NCI-H510A (cell line): ENCODE measurements around the gene INSYN2A.

Experiments used
- DNase-seq: peaks from one replicate; lab custom pipeline; 2025; lab: John Stamatoyannopoulos, UW

Gene INSYN2A

DNA sequence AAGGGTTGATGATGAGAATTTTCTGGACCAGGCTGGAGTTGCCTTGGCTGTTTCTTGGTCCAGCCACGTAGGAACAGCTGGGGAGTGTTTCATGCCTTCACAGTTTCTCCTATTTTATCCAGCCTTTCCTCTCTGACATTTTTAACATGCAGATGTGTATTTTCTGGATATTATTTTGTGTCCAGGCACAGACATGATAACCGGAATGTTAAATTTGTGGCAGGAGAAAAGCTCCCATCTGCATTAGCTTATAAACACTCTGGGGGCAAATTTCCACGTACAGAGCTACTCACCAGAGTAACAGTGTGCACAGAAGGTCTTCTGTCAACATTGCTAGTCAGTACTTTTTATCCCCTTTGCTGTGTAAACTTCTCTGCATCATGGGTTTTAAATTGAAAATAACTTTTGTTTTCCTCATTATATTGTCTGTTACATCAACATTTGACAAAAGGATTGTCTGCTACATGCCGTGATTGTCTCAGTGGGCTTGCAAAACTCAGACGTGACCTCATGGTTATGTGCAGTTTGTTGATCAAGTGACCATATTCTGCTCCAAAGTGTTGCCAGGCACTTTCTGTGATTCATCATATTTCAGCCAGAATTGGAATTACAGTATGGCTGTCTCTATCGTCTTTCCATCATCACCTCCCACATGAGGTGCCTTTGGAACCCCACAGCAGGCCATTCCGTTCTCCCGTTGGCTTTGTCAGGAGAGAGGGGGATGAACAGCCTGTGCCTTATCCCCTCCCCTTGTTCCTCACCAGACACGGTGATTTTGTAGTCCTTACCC lies 41.4 kb downstream of the INSYN2A start:
- no peak for DNase-seq

DNA sequence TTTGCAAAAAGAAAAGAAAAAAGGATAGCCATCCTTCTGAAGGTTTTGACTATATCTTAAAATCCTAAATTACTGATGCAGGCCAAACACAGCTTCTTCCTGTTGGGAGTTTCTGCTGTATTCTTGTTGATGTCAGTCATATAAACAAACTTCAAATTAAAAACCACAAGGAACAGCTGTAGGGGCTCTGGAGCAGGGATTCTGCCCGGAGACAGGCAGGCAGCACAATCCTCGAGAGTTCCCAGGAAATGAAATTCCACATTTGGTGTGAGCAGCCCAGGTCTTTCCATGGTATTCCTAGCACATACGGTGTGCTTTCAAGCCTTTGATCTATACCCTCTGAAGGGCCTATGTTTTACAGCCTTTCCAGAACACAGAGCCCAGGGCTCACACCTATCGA lies 43.2 kb downstream of the INSYN2A start:
- DNase-seq: no peak

DNA sequence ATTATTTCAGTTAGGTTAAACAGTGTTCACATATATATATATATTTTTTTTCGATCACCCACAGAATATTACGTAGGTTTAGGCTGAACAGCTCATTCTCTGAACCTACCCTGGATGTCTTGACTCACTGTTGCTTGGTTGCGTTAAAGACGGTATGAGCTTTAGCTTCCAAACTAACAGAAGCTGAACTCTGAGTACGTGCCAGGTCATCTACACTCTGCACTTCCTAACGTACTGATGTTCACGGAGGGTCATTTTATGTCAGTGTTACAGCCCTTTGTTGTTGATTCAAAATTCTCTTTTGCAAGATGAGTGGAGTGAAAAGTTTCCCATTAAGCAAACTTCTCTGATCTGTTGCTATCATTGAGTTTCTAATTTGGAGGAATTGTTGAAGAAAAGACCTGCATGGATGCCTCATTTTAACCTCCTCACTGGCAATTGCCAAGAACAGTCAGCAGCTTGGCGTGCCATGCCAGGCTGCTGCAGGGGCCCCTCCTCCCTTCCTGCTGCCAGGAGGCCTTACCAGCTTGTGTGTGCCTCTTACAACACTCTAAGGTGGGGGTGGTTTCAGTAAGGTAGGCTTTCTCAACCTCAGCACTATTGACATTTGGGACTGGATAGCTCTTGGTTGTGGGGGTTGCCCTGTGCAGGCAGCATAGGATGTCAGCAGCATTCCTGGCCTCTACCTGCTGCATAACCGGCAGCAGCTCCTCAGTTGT lies 44.3 kb downstream of the INSYN2A start:
- no peak for DNase-seq

DNA sequence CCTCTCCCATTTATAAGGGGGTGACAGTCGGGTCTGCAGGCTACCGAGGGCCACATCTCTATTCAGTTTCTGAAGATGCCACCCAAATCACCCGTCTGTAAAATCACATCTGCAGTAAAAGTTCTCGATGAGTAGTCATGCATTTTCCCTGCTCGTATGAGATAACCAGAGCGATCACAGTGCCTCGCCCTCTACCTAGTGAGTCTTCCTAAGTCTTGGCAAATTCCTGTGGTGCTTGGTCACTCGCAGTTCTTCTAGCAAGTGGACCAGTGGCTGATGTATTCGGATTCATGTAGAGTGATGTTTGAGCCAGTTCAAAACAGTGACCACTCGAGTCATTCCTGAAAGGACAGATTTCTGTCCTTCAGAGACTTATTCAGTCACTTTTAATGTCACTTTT lies 44.9 kb downstream of the INSYN2A start:
- no peak for DNase-seq

DNA sequence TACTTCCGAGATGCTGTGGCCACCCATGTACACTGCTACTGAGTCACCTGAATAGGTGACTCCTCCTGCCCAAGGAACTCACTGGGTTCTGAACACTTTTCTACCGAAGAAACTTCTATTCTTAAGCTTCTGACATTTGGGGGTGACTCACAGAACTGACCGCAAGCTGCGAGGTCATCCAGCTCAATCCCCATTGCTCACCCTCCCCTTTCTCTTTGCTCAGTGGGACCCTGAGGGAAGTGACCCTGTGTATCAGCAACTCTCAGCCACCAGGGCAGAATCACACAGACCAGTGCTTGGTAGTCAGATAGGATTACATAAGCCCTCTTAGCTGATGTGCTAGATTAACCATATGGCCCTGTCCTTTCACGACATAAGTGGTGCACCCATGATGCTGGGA lies 46.3 kb downstream of the INSYN2A start:
- no peak for DNase-seq

DNA sequence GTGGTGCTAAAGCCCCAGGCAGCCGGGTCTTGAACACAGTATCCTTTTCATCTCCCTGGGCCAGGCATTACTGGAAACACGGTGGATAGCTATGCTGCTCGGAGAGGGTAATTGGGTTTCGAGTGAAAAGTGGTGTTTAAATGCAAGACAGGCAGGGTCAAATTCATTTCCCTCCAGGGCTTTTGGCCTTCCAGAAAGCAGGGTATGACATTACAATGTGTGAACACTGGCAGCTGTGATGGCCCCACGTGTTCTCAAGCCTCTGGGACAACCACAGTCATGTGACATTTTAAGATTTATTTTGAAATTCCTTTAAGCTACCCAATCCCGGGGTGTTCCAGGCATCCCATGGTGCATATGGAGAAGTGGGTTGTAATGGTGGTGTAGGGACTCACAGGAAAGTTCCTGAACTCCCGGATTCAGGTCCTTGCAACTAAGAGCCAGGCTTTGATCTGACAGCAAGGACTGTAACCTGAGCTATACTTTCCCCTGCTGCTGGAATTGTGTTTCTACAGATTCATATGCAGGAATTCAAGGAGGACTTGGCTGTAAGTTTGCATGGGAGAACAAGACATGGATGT lies 46.8 kb downstream of the INSYN2A start:
- no peak for DNase-seq

DNA sequence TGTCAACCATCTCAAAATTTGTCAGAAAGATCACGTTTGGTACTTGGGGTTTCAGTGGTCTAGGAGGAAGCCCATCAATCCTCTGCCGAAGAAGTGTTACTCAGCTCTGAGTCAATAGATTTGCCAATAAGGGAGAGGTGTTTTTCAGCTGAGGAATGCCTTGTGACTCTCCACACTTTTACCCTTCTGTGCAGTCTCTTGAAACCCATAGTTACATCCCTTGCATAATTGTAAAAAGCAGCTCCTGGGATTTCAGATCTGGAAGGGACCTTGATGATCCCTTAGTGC lies 47.5 kb downstream of the INSYN2A start:
- no peak for DNase-seq

DNA sequence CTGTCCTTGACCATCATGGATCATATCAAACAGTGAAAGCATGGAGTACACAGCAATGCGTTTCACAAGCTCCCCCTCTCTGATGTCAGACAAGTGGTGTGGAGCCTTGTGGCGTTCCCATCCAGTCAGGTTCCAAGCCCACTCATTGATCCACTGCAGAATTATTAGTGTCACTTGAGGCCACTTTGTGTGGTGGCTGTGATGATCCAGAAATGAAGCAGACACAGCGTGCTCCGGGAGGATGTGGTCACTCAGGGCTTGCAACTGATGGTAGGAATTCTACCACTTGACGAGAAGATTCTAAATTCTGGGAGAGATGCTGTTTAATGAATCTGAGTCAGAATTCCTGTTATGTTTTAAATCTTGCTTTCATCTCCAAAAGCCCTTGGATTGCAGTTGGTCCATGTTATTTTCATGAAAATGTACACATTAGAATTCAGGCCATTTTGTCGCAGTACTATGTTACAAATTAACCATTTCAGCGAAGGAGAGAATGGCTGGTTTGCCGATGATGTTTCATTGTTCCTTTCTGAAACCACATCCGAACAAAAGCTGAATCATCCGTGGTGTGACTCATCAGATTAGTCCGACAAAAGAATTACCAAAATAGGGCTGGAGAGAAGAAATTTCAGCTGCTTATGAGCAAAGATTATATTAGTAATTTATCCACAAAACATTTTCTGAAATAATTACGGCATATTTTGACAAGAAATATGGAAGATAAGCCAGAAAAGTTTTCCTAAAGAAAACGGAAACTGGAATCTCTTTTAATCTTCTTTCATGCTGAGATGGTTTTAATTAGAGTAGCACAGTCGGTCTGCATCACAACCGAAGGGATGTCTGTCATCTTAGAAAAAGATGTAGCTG lies 48.1 kb downstream of the INSYN2A start:
- DNase-seq: no peak

DNA sequence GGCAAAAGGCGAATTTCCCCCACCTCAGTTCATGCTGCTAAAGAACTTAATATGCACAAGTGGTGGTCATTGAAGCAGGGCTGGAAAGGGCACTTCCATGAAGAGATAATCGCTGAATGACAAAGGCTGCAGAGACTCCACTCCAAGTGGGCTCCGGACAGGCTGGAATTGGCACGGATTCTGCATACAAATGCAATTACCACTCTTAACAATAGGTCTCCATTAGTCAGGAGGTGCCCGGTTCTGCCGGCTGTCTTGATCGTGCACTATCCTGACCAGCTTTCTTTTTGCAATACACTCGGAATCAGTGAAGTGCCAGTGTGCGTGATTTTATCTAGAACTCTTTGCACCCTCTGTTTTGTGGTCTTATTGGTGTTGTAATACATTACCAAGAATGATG lies 49.7 kb downstream of the INSYN2A start:
- DNase-seq: no peak
